GM12878 (cell line): ENCODE measurements around the gene ANTXR1. TPM values are rescaled to one million over a fixed set of nuclear protein-coding genes. Genes with fewer than 3 reads are reported as not detected.

ENCODE experiments used
- ATAC-seq: fragments of 200-7000 bp; cut with Tn5 transposase; 3 replicates; pipeline ENCODE4 v1.9.1; 2020; ENCODE audit warnings: mild to moderate bottlenecking, moderate library complexity
- BruUV-seq: library from RNA; stranded (reverse); fragments of 400-500 nt; replicated peaks from 2 replicates; lab custom pipeline; 2021; lab: Mats Ljungman, UMichigan
- CTCF ChIA-PET: fragments of 300-600 bp; sonication (Branson Sonifier 250); formaldehyde crosslinking; extraction: SDS; loops from one replicate; lab custom pipeline; 2021; ENCODE audit warnings: inconsistent platforms; lab: Yijun Ruan, JAX
- POLR2A ChIA-PET: fragments of 350-600 bp; formaldehyde crosslinking; extraction: SDS; loops from one replicate; lab custom pipeline; 2021; ENCODE audit warnings: inconsistent platforms; lab: Charles Lee
- RAD21 ChIA-PET: fragments of 300-600 bp; sonication (Branson Sonifier 250); formaldehyde crosslinking; loops from one replicate; lab custom pipeline; 2023; ENCODE audit warnings: antibody characterized with exemption; ENCODE audit not compliant: unreplicated experiment; lab: Charles Lee
- SMC1A ChIA-PET: fragments of 300-600 bp; sonication (Branson Sonifier 250); formaldehyde crosslinking; loops from one replicate; lab custom pipeline; 2023; ENCODE audit not compliant: unreplicated experiment, uncharacterized antibody; lab: Charles Lee
- DNase-seq: peaks from one replicate; pipeline ENCODE4 v3.0.0-alpha.2; 2011; ENCODE audit warnings: low read depth, low spot score
- FAIRE-seq: peaks from 3 replicates; lab custom pipeline; 2011; peaks lifted over from hg19 to GRCh38; lab: Jason Lieb, UNC
- H2AFZ ChIP-seq: 2 replicates; pipeline ENCODE4 v1.6.0; 2011; ENCODE audit warnings: low read depth, low read length, control low read depth; ENCODE audit not compliant: control insufficient read depth
- H3K27ac ChIP-seq: 2 replicates; pipeline ENCODE4 v1.5.1; 2011; ENCODE audit warnings: control low read depth; ENCODE audit not compliant: control insufficient read depth, insufficient read depth
- H3K27me3 ChIP-seq, 2 experiments: replicated peaks in 1 of 2; 2 replicates each; pipeline versions ENCODE4 v1.6.0 to v1.6.1; 2011; ENCODE audit warnings: low read length in 1 of 2; ENCODE audit not compliant: control insufficient read depth in 2 of 2, insufficient read depth in 2 of 2
- H3K36me3 ChIP-seq, 2 experiments: 2 replicates each; pipeline ENCODE4 v1.5.1; 2011; ENCODE audit warnings: low read length in 1 of 2; ENCODE audit not compliant: control insufficient read depth in 2 of 2, insufficient read depth in 2 of 2
- H3K4me1 ChIP-seq: 2 replicates; pipeline ENCODE4 v1.6.1; 2011; ENCODE audit warnings: mild to moderate bottlenecking, low read length, moderate library complexity, mixed read lengths; ENCODE audit not compliant: control insufficient read depth, insufficient read depth
- H3K4me2 ChIP-seq: 2 replicates; pipeline ENCODE4 v1.6.0; 2011; ENCODE audit warnings: control low read depth; ENCODE audit not compliant: control insufficient read depth, insufficient read depth
- H3K4me3 ChIP-seq: fragments of 200-600 bp; sonication (generic); 2 replicates; pipeline ENCODE4 v1.5.1; 2016
- H3K79me2 ChIP-seq: 2 replicates; pipeline ENCODE4 v1.6.0; 2011; ENCODE audit warnings: low read length; ENCODE audit not compliant: control insufficient read depth, insufficient read depth
- H3K9ac ChIP-seq: 2 replicates; pipeline ENCODE4 v1.8.0; 2011; ENCODE audit warnings: low read length, control low read depth, mixed read lengths; ENCODE audit not compliant: control insufficient read depth, insufficient read depth
- H3K9me3 ChIP-seq: replicated peaks from 3 replicates; pipeline ENCODE4 v1.5.1; 2011; ENCODE audit warnings: mild to moderate bottlenecking, low read length; ENCODE audit not compliant: control insufficient read depth, insufficient read depth
- H4K20me1 ChIP-seq: 2 replicates; pipeline ENCODE4 v1.6.0; 2011; ENCODE audit not compliant: control insufficient read depth, insufficient read depth
- BRCA1 ChIP-seq: IDR thresholded peaks from 2 replicates; pipeline ENCODE4 v1.6.1; 2011; ENCODE audit warnings: low read depth, low read length, improper control_type of control experiment
- CTCF ChIP-seq, 3 experiments: IDR thresholded peaks in 2 of 3; conservative IDR thresholded peaks in 1 of 3; 2 replicates each; pipeline ENCODE4 v1.5.1; 2011; ENCODE audit warnings: low read depth in 3 of 3, low read length in 3 of 3, mild to moderate bottlenecking in 3 of 3, control low read depth in 2 of 3, moderate library complexity in 2 of 3, inconsistent platforms in 1 of 3, mixed read lengths in 1 of 3; ENCODE audit not compliant: control insufficient read depth in 2 of 3, insufficient read depth in 1 of 3; ENCODE audit errors: extremely low read depth in 1 of 3
- EGR1 ChIP-seq, 2 experiments: IDR thresholded peaks; 1 replicate in 1 of 2; 2 replicates in 1 of 2; pipeline ENCODE4 v1.6.1; 2011 to 2012; ENCODE audit warnings: low read depth in 2 of 2, low read length in 2 of 2, borderline replicate concordance in 1 of 2, mild to moderate bottlenecking in 1 of 2, moderate library complexity in 1 of 2
- GATAD2B ChIP-seq: fragments of 450-650 bp; conservative IDR thresholded peaks from 2 replicates; pipeline ENCODE4 v1.6.1; 2017; ENCODE audit warnings: low read depth, mild to moderate bottlenecking, moderate library complexity
- HCFC1 ChIP-seq: fragments of 150-350 bp; IDR thresholded peaks from 2 replicates; pipeline ENCODE4 v1.6.1; 2014; ENCODE audit warnings: low read length
- HDAC2 ChIP-seq: fragments of 200-600 bp; sonication (generic); IDR thresholded peaks from 2 replicates; pipeline ENCODE4 v1.6.1; 2017
- PRDM15 ChIP-seq: fragments of 450-650 bp; formaldehyde crosslinking; IDR thresholded peaks from 2 replicates; pipeline ENCODE4 v1.4.0; 2020; ENCODE audit warnings: mild to moderate bottlenecking, moderate library complexity
- RAD21 ChIP-seq: IDR thresholded peaks from 2 replicates; pipeline ENCODE4 v1.6.1; 2011; ENCODE audit warnings: mild to moderate bottlenecking, low read depth, low read length, moderate library complexity; ENCODE audit not compliant: insufficient read depth
- REST ChIP-seq: IDR thresholded peaks from 2 replicates; pipeline ENCODE4 v1.6.1; 2012; ENCODE audit warnings: mild to moderate bottlenecking, low read depth, low read length
- SUPT20H ChIP-seq: IDR thresholded peaks from 2 replicates; pipeline ENCODE4 v1.6.1; 2011; ENCODE audit warnings: low read depth, mild to moderate bottlenecking, low read length, moderate library complexity, borderline replicate concordance; ENCODE audit not compliant: control insufficient read depth
- TCF12 ChIP-seq: IDR thresholded peaks from 2 replicates; pipeline ENCODE4 v1.6.1; 2011; ENCODE audit warnings: low read depth, mild to moderate bottlenecking, low read length
- USF2 ChIP-seq: IDR thresholded peaks from 2 replicates; pipeline ENCODE4 v1.6.1; 2011; ENCODE audit warnings: low read depth, low read length, improper control_type of control experiment, borderline replicate concordance
- in situ Hi-C: fragments of 300-500 bp; cut with MboI; formaldehyde crosslinking; loops from 9 replicates; pipeline ENCODE4 v1.14.3; 2018; ENCODE audit warnings: mixed read lengths
- intact Hi-C: fragments of 100-400 bp; cut with micrococcal nuclease; formaldehyde crosslinking; loops from one replicate; pipeline ENCODE4 v1.14.2; 2022; ENCODE audit not compliant: unreplicated experiment
- polyA plus RNA-seq, 11 experiments: library from polyadenylated mRNA; depleted of rRNA in 4 of 11; unstranded in 6 of 11; stranded (reverse) in 5 of 11; fragments of >200 nt; fragmentation: Nextera tagmentation in 4 of 11; fragmentation: Illumina TruSeq in 1 of 11; extraction: Ambion mirVana in 4 of 11; extraction: Trizol in 1 of 11; gene quantifications; 1 replicate in 1 of 11; 2 replicates in 10 of 11; pipeline versions ENCODE4 v1.2.1 to v1.2.3, GENCODE V29; 2011 to 2016; ENCODE audit warnings: inconsistent platforms in 2 of 11, missing spikeins in 2 of 11, low read depth in 1 of 11
- total RNA-seq, 4 experiments: library from RNA; depleted of rRNA in 3 of 4; stranded (reverse); fragments of >200 nt in 3 of 4; fragmentation: Illumina TruSeq in 1 of 4; extraction: Trizol in 1 of 4; gene quantifications; 2 replicates each; pipeline versions ENCODE4 v1.2.1 to v1.2.3, GENCODE V29; 2013 to 2021

The ANTXR1 gene
- total and polyA plus RNA-seq, 10 of the 15 experiments (the other 5 are each of a cell fraction or from before 2014, with no cell fraction given) = 0.09 to 0.26 TPM; not detected in 8

- TF ChIP-seq REST (no peak), GATAD2B (no peak)
Observed at GRCh38 chr2:69033461-69034095, 20.6 kb downstream of the ANTXR1 start (continued).

- H4K20me1 ChIP-seq = no peaks in the 10 kb centered on the region
- H3K4me1 ChIP-seq = no peaks in the 10 kb centered on the region
- DNase-seq (no peak), FAIRE-seq (no peak), ATAC-seq (no peak)
- H3K9me3 ChIP-seq = no peaks in the 10 kb centered on the region
- intact Hi-C loops = no loop called here
- no peaks in the 10 kb centered on the region for H3K79me2 ChIP-seq
- RAD21 ChIA-PET = no interaction called here
- peaks cover 0 to 3% of the 10 kb centered on the region in 2 experiments; a peak in 2 of 4 replicates for H3K27me3 ChIP-seq
- in situ Hi-C loops = no loop called here
- H2AFZ ChIP-seq = no peak overlapping the region
- no peak overlapping the region for H3K27ac ChIP-seq
- no peak overlapping the region for H3K4me3 ChIP-seq
- H3K9ac ChIP-seq = no peak overlapping the region
- SMC1A ChIA-PET = no interaction called here
- H3K36me3 ChIP-seq = no peaks in the 10 kb centered on the region
- BruUV-seq = no TSS peak
- H3K4me2 ChIP-seq = no peak overlapping the region
- CTCF ChIA-PET = no interaction called here
- POLR2A ChIA-PET = no interaction called here
- TF ChIP-seq RAD21 (no peak), HCFC1 (no peak), SUPT20H (no peak), HDAC2 (no peak), USF2 (no peak), PRDM15 (CRISPR knock-in tag) (no peak), TCF12 (no peak), EGR1 (IDR thresholded peaks at IDR 0.05; ENCODE audit: borderline replicate concordance in 1 of 2, low read depth in 2 of 2, low read length in 2 of 2) (no peak), BRCA1 (no peak), CTCF (IDR thresholded peaks at IDR 0.05 in 2 of 3, conservative IDR thresholded peaks at IDR 0.05 in 1 of 3; ENCODE audit: control insufficient read depth in 2 of 3, extremely low read depth in 1 of 3, insufficient read depth in 1 of 3, low read depth in 3 of 3, low read length in 3 of 3) (no peak)
Observed at GRCh38 chr2:69034122-69034521, 21.1 kb downstream of the ANTXR1 start.
